A549 (cell line): ENCODE measurements around the gene ZNF496. TPM values are rescaled to one million over a fixed set of nuclear protein-coding genes. Genes with fewer than 3 reads are reported as not detected.

Source experiments
- ATAC-seq, 2 experiments: fragments of 200-7000 bp in 1 of 2; fragments of >200 bp in 1 of 2; cut with Nextera tagmentation in 1 of 2; cut with Tn5 transposase in 1 of 2; 3 replicates each; pipeline versions ENCODE4 v1.8.0 to v1.9.1; 2018 to 2020; ENCODE audit warnings: mild to moderate bottlenecking in 1 of 2, moderate library complexity in 1 of 2
- CTCF ChIA-PET: fragments of 300-600 bp; sonication (Branson Sonifier 250); formaldehyde crosslinking; extraction: SDS; loops from one replicate; lab custom pipeline; 2021; ENCODE audit warnings: antibody characterized with exemption, inconsistent platforms; lab: Yijun Ruan, JAX
- POLR2A ChIA-PET: fragments of 350-600 bp; formaldehyde crosslinking; extraction: SDS; loops from one replicate; lab custom pipeline; 2021; ENCODE audit warnings: antibody characterized with exemption, inconsistent platforms; lab: Yijun Ruan, JAX
- DNase-seq, 2 experiments: peaks; one replicate each; pipeline versions ENCODE4 v3.0.0 to v3.0.0-alpha.2; 2011 to 2016; ENCODE audit warnings: low read depth in 1 of 2, low spot score in 1 of 2
- FAIRE-seq: peaks from 2 replicates; lab custom pipeline; 2011; peaks lifted over from hg19 to GRCh38; lab: Jason Lieb, UNC
- H3K27ac ChIP-seq, 2 experiments: fragments of >200 bp; sonication (Bioruptor Twin); formaldehyde crosslinking; 3 replicates each; pipeline ENCODE4 v1.5.1; 2016 to 2017
- H3K4me1 ChIP-seq: fragments of >200 bp; sonication (Bioruptor Twin); formaldehyde crosslinking; 3 replicates; pipeline ENCODE4 v1.6.1; 2016
- H3K4me2 ChIP-seq: fragments of >200 bp; sonication (Bioruptor Twin); formaldehyde crosslinking; 3 replicates; pipeline ENCODE4 v1.6.1; 2016
- H3K4me3 ChIP-seq: fragments of >200 bp; sonication (Bioruptor Twin); formaldehyde crosslinking; 3 replicates; pipeline ENCODE4 v1.5.1; 2016
- H3K9me3 ChIP-seq: fragments of >200 bp; sonication (Bioruptor Twin); formaldehyde crosslinking; 3 replicates; pipeline ENCODE4 v1.6.1; 2016
- BHLHE40 ChIP-seq: IDR thresholded peaks from 2 replicates; pipeline ENCODE4 v1.6.1; 2012; ENCODE audit warnings: low read depth, low read length, inconsistent platforms
- CHD4 ChIP-seq: fragments of 200-600 bp; sonication (generic); IDR thresholded peaks from 2 replicates; pipeline ENCODE4 v1.6.1; 2016; ENCODE audit warnings: antibody characterized with exemption, mild to moderate bottlenecking, borderline replicate concordance
- EP300 ChIP-seq, 2 experiments: fragments of >200 bp; sonication (Bioruptor Twin); formaldehyde crosslinking; IDR thresholded peaks; 2 replicates in 1 of 2; 3 replicates in 1 of 2; pipeline ENCODE4 v1.6.1; 2016 to 2017
- FOSL2 ChIP-seq, 2 experiments: fragments of 450-650 bp in 1 of 2; fragments of >200 bp in 1 of 2; sonication (Bioruptor Twin) in 1 of 2; formaldehyde crosslinking; IDR thresholded peaks; 2 replicates each; pipeline versions ENCODE4 v1.5.0 to v1.6.1; 2016 to 2020; ENCODE audit warnings: mild to moderate bottlenecking in 1 of 2, moderate library complexity in 1 of 2
- FOXS1 ChIP-seq: fragments of 250-450 bp; sonication (Bioruptor Pico); IDR thresholded peaks from 2 replicates; pipeline ENCODE4 v1.5.0; 2020; ENCODE audit warnings: mild to moderate bottlenecking, moderate library complexity
- GATA3 ChIP-seq: IDR thresholded peaks from 2 replicates; pipeline ENCODE4 v1.6.1; 2012; ENCODE audit warnings: borderline replicate concordance
- HEYL ChIP-seq: fragments of 250-450 bp; sonication (Bioruptor Pico); IDR thresholded peaks from 2 replicates; pipeline ENCODE4 v1.8.0; 2021; ENCODE audit warnings: mild to moderate bottlenecking, moderate library complexity
- HOXB13 ChIP-seq: fragments of 250-450 bp; sonication (Bioruptor Pico); IDR thresholded peaks from 2 replicates; pipeline ENCODE4 v1.5.0; 2020; ENCODE audit warnings: low read depth, mild to moderate bottlenecking, moderate library complexity
- HOXB5 ChIP-seq: fragments of 250-450 bp; sonication (Bioruptor Pico); IDR thresholded peaks from 2 replicates; pipeline ENCODE4 v1.5.0; 2020; ENCODE audit warnings: mild to moderate bottlenecking, moderate library complexity
- KDM1A ChIP-seq: fragments of 200-600 bp; sonication (generic); IDR thresholded peaks from 2 replicates; pipeline ENCODE4 v1.6.1; 2016; ENCODE audit warnings: low read depth, mild to moderate bottlenecking
- MAFK ChIP-seq: fragments of 450-650 bp; IDR thresholded peaks from 2 replicates; pipeline ENCODE4 v1.6.1; 2014; ENCODE audit not compliant: partially characterized antibody
- MAZ ChIP-seq: fragments of 150-350 bp; IDR thresholded peaks from 2 replicates; pipeline ENCODE4 v1.6.1; 2014; ENCODE audit warnings: antibody characterized with exemption, low read depth, low read length, borderline replicate concordance
- MYC ChIP-seq: IDR thresholded peaks from 2 replicates; pipeline ENCODE4 v1.6.1; 2012; ENCODE audit warnings: mild to moderate bottlenecking, inconsistent platforms, low read length, improper control_type of control experiment, borderline replicate concordance
- NFE2L2 ChIP-seq: fragments of 150-350 bp; conservative IDR thresholded peaks from 2 replicates; pipeline ENCODE4 v1.6.1; 2014; ENCODE audit warnings: low read length
- PHF8 ChIP-seq: fragments of 200-600 bp; sonication (generic); IDR thresholded peaks from 2 replicates; pipeline ENCODE4 v1.6.1; 2016; ENCODE audit warnings: low read depth, mild to moderate bottlenecking, antibody characterized with exemption, moderate library complexity, borderline replicate concordance
- SMC3 ChIP-seq: fragments of >200 bp; sonication (Bioruptor Twin); formaldehyde crosslinking; IDR thresholded peaks from 3 replicates; pipeline ENCODE4 v1.6.1; 2018; ENCODE audit warnings: inconsistent platforms
- SREBF2 ChIP-seq: fragments of 450-650 bp; IDR thresholded peaks from 2 replicates; pipeline ENCODE4 v1.6.1; 2014; ENCODE audit warnings: mild to moderate bottlenecking, moderate library complexity
- TFCP2L1 ChIP-seq: fragments of 250-450 bp; sonication (Bioruptor Pico); IDR thresholded peaks from 2 replicates; pipeline ENCODE4 v1.5.0; 2021; ENCODE audit warnings: mild to moderate bottlenecking
- ZC3H11A ChIP-seq: fragments of 450-650 bp; IDR thresholded peaks from 2 replicates; pipeline ENCODE4 v1.6.1; 2014; ENCODE audit warnings: antibody characterized with exemption, mild to moderate bottlenecking
- ZFP36 ChIP-seq: fragments of 450-650 bp; IDR thresholded peaks from 2 replicates; pipeline ENCODE4 v1.6.1; 2014; ENCODE audit warnings: borderline replicate concordance; ENCODE audit not compliant: partially characterized antibody
- ZNF302 ChIP-seq: fragments of 250-450 bp; sonication (Bioruptor Pico); IDR thresholded peaks from 2 replicates; pipeline ENCODE4 v1.9.0; 2021; ENCODE audit warnings: inconsistent platforms, mild to moderate bottlenecking, moderate library complexity
- ZSCAN20 ChIP-seq: fragments of 250-450 bp; sonication (Bioruptor Pico); IDR thresholded peaks from 2 replicates; pipeline ENCODE4 v1.8.0; 2022; ENCODE audit warnings: mild to moderate bottlenecking, moderate library complexity
- WGBS: methylation state at CpG from one replicate; pipeline ENCODE4 v1.1.6; 2017; ENCODE audit errors: missing lambda C conversion rate; 5-methylcytosine and 5-hydroxymethylcytosine counted together
- polyA plus RNA-seq, 4 experiments: library from polyadenylated mRNA; depleted of rRNA in 3 of 4; stranded (reverse); fragments of >200 nt; fragmentation: RNase III in 1 of 4; extraction: RNeasy Plus Mini Kit Qiagen cat#74134 plus additional on column Dnase treatment in 1 of 4; gene quantifications; 2 replicates in 3 of 4; 3 replicates in 1 of 4; pipeline ENCODE4 v1.2.3, GENCODE V29; 2011 to 2017
- TF ChIP-seq, protein P1 (sequence below): IDR thresholded peaks from 2 replicates; pipeline ENCODE4 v1.6.1; 2012
- TF ChIP-seq, protein P2 (sequence below): fragments of >200 bp; sonication (Bioruptor Twin); formaldehyde crosslinking; IDR thresholded peaks from 3 replicates; pipeline ENCODE4 v1.5.1; 2016
- TF ChIP-seq, protein P3 (sequence below): IDR thresholded peaks from 2 replicates; pipeline ENCODE4 v1.6.1; 2012

The ZNF496 gene
- polyA plus RNA-seq, 2 of the 4 experiments (the other 2 are of a cell fraction) = 13.1 to 16.1 TPM

DNA sequence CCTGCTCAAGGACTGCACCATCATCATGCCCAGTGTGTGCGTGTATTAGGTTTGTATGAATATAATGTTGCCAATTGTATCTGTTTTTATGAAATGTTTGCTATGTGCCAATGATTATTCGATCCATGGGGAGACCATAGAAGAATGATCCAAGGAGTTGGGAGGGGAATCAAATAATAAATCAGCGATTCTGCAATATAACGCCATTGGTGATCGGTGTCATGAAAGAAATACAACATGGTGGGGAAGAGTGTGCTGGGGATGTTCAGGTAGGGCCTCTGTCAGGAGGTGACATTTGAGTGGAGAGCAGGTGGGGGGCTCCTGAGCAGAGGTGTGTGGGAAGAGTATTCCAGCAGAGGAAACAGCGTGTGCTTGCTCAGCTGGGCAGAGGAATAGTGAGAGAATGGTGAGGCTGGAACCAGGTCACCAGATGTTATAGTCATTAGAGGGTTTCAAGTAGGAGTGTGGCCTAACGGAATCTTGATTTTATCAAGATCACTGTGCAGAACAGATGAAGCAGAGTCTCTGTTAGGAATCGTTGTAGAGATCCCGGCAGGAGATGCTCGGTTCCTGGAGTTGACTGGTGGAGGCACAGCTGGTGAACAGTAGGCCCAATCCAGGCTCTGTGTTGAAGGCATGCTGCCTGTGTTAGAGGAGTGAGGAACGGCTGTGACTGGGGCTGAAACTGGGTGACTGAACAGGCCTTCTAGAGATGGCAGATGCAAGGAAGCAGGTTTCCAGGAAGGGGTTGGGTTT is 2.9 kb upstream of the ZNF496 start:
- FAIRE-seq (no peak), DNase-seq (no peak), ATAC-seq (no peak)
- Histone ChIP-seq H3K4me3 (no peak overlapping the region), H3K27ac (no peak overlapping the region), H3K9me3 (no peaks in the 10 kb centered on the region), H3K4me2 (no peak overlapping the region), H3K4me1 (peaks cover 26% of the 10 kb centered on the region; the same call in 1 of the 3 replicates)
- ChIA-PET CTCF (interaction anchor here (1.8 kb wide), 1 partner anchor 38 kb away, joined by 3 read pairs; no protein-coding TSS in a partner anchor), POLR2A (no interaction called here)
- TF ChIP-seq, protein P1, sequence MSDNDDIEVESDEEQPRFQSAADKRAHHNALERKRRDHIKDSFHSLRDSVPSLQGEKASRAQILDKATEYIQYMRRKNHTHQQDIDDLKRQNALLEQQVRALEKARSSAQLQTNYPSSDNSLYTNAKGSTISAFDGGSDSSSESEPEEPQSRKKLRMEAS = no peak
- TF ChIP-seq EP300 (IDR thresholded peaks at IDR 0.05) (no peak), MAZ (no peak), HOXB5 (CRISPR knock-in tag) (no peak), FOXS1 (no peak), HEYL (CRISPR knock-in tag) (no peak), KDM1A (no peak), SREBF2 (no peak), BHLHE40 (no peak), TFCP2L1 (CRISPR knock-in tag) (no peak), CHD4 (no peak), ZC3H11A (no peak), MYC (no peak), ZSCAN20 (CRISPR knock-in tag) (no peak)
- TF ChIP-seq, protein P2, sequence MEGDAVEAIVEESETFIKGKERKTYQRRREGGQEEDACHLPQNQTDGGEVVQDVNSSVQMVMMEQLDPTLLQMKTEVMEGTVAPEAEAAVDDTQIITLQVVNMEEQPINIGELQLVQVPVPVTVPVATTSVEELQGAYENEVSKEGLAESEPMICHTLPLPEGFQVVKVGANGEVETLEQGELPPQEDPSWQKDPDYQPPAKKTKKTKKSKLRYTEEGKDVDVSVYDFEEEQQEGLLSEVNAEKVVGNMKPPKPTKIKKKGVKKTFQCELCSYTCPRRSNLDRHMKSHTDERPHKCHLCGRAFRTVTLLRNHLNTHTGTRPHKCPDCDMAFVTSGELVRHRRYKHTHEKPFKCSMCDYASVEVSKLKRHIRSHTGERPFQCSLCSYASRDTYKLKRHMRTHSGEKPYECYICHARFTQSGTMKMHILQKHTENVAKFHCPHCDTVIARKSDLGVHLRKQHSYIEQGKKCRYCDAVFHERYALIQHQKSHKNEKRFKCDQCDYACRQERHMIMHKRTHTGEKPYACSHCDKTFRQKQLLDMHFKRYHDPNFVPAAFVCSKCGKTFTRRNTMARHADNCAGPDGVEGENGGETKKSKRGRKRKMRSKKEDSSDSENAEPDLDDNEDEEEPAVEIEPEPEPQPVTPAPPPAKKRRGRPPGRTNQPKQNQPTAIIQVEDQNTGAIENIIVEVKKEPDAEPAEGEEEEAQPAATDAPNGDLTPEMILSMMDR = no peak
- 93% methylated on average over 11 of the region's 11 CpGs for WGBS

DNA sequence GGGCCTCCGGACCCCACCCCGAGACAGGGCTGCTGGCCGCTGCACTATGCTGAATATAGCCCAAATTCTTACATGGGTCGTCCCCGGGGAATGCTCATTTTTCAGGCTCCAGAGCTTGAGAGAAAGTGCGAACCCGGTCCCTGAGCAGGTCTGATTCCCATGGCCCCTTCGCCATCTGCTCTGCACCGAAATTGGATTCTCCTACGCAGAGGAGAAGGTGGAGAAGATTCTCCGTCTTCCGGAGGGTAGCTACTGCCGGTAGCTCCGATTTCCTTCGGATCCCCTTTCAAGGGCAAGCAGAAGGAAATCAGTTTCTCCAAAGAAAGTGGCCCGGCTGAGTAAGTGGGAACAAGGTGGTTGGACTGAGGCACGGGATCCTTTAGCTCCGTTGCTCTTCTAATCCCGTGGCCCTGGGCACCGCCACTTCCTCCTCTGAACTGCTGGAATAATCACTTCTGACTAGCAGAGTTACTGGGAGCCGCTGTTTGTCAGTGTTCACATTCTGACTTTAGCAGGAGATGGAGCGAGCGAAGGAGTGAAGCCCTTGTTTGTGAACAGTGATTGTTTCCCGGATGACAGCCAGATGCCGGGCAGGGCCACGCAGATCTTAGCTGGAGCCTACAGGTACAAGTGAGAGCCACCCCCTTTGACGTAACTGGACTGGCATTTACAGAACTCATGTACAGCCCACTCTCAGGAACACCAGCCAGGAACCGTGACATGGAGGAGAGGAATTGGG is 1.1 kb upstream of the ZNF496 start:
- Histone ChIP-seq H3K4me3 (peak overlapping the region; percentile 98), H3K9me3 (no peaks in the 10 kb centered on the region), H3K27ac (peak overlapping the region; percentile 94 to 99), H3K4me1 (peaks cover 22% of the 10 kb centered on the region; the same call in 1 of the 3 replicates), H3K4me2 (peak overlapping the region; percentile 77)
- CTCF ChIA-PET = interaction anchor here (1.7 kb wide), 1 partner anchor 57 kb away, joined by 5 read pairs; no protein-coding TSS in a partner anchor
- FAIRE-seq = no peak
- 79% methylated on average over 24 of the region's 28 CpGs for WGBS
- no peak for DNase-seq
- no peak for ATAC-seq
- POLR2A ChIA-PET = no interaction called here
- TF ChIP-seq MAFK = no peak
- TF ChIP-seq ZNF302 = no peak
- no peak for TF ChIP-seq SMC3
- TF ChIP-seq HOXB13 (CRISPR knock-in tag) = no peak
- TF ChIP-seq, protein P3, sequence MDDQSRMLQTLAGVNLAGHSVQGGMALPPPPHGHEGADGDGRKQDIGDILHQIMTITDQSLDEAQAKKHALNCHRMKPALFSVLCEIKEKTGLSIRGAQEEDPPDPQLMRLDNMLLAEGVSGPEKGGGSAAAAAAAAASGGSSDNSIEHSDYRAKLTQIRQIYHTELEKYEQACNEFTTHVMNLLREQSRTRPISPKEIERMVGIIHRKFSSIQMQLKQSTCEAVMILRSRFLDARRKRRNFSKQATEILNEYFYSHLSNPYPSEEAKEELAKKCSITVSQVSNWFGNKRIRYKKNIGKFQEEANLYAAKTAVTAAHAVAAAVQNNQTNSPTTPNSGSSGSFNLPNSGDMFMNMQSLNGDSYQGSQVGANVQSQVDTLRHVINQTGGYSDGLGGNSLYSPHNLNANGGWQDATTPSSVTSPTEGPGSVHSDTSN = no peak
- TF ChIP-seq FOXS1 = no peak
- no peak for TF ChIP-seq GATA3
- TF ChIP-seq, protein P1 = no peak
- TF ChIP-seq ZSCAN20 (CRISPR knock-in tag) = no peak
- TF ChIP-seq BHLHE40 = no peak
- TF ChIP-seq PHF8 = no peak
- TF ChIP-seq ZFP36 = no peak
- no peak for TF ChIP-seq EP300 (IDR thresholded peaks at IDR 0.05)
- no peak for TF ChIP-seq FOSL2 (IDR thresholded peaks at IDR 0.05)
- no peak for TF ChIP-seq FOSL2 (CRISPR knock-in tag; IDR thresholded peaks at IDR 0.05)
- TF ChIP-seq NFE2L2 = no peak
- no peak for TF ChIP-seq ZC3H11A
- TF ChIP-seq CHD4 = no peak
